GM18870 (cell line): ENCODE results near the gene GALNT13.

Source experiments
- ATAC-seq: cut with Tn5 transposase; IDR thresholded peaks from one replicate; pipeline ENCODE4 v1.9.1; 2021; ENCODE audit warnings: moderate library complexity; ENCODE audit not compliant: unreplicated experiment

The GALNT13 gene

GRCh38 chr2:153940511-153940910 is 68.8 kb downstream of the GALNT13 start:
- ATAC-seq, result no peak

DNA sequence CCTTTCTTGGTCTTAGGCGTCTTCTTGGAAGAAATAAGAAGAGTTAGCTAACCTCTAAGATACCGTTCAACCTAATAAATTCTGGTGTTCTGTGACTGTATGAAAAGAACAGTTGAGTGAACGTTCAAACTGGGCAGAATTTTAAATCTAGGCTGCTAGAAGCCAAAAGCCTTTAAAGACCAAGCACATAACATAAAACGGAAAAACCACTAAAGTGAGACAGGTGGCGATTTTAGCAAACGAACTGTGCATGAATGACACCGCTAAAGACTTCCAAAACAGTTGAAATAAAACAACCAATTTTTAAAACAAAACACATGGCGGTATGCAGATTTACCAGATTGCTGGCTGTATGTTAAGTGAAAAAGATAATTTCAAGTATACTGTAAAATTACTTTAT is 73.1 kb downstream of the GALNT13 start:
- ATAC-seq, result no peak

GRCh38 chr2:153946036-153946435 is 74.3 kb downstream of the GALNT13 start:
- no peak for ATAC-seq

DNA sequence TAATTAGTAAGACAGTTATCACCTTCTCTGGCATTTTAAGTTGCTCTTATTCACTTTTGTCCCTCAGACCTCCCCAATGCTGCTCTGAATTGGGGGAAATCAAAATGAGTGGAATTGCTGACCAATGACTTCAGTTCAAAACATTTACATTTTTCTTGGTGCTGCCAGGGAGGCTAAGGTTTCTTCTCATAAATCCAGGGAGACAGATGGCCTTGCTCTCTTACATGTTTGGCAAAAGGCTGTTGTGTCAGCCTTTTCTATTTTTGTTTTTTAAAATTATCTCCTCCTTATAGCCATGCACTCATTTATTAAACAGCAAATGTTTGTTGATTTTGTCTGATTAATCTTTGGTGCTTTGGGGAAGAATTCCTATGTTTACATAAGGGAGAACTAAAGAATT is 82.0 kb downstream of the GALNT13 start:
- ATAC-seq, result no peak

- ATAC-seq, result no peak
These were observed 91.5 kb downstream of the GALNT13 start for GRCh38 chr2:153963256-153963655.

GRCh38 chr2:153967248-153967973 is 95.7 kb downstream of the GALNT13 start:
- no peak for ATAC-seq

DNA sequence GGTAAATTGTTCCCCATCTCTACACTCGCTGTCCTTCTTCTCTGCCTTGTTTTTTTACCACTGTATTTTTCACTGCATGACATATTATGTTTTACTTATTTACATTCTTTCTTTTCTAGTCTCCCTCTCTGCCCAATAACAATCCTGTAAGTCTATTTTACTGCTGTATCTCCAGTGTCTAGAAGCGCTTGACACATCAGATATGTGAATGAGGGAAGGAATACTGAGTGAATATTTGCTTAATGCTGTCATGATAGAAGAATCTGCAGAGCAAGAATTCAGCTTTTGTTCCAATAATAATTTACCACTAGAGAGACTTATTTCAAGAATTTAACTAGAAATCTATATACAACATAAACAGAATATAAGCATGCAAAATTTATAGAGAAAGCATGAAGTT is 99.5 kb downstream of the GALNT13 start:
- no peak for ATAC-seq

DNA sequence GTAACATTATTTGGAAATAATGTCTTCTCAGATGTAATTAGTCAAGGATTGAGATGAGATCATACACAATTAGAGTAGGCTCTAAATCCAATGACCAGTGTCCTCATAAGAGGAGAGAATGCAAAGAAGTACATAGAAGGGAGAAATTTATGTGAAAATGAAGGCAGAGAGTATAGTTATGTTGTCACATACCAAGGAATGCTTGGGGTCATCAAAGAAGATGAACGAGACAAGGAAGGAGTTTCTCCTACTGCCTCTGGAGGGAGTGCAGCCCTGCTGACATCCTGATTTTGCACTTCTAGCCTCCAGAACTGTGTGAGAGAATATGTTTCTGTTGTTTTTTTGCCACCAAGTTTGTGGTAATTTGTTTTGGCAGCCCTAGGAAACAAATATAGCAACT is 100.1 kb downstream of the GALNT13 start:
- ATAC-seq, result no peak

- no peak for ATAC-seq
These were observed 100.7 kb downstream of the GALNT13 start for GRCh38 chr2:153972412-153972811.

GRCh38 chr2:153986488-153987229 is 114.9 kb downstream of the GALNT13 start:
- ATAC-seq, result no peak

- no peak for ATAC-seq
These were observed 119.0 kb downstream of the GALNT13 start for GRCh38 chr2:153990771-153991170.

- no peak for ATAC-seq
These were observed 141.8 kb downstream of the GALNT13 start for GRCh38 chr2:154013514-154013913.

DNA sequence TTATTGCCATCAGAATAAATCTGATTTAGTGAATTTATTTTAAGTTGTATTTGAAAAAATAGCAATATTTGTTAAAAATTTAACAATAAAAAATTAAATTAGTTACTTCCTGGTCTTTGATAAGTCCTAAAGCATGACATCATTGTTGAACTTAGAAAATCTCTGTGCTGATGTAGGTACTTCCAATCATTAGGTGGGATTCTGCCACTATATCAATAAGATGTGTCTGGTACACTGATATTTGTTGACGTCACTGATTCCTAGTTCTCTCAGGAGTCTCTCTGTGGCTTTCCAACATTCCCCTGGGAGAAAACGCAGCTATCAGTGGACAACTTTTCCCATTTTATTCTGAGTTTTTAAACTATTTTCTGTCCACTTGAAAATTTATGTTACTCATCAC is 143.5 kb downstream of the GALNT13 start:
- ATAC-seq, result no peak

- ATAC-seq, result no peak
These were observed 157.8 kb downstream of the GALNT13 start for GRCh38 chr2:154029504-154029903.

GRCh38 chr2:154032220-154032619 is 160.5 kb downstream of the GALNT13 start:
- ATAC-seq, result peak; percentile 70

DNA sequence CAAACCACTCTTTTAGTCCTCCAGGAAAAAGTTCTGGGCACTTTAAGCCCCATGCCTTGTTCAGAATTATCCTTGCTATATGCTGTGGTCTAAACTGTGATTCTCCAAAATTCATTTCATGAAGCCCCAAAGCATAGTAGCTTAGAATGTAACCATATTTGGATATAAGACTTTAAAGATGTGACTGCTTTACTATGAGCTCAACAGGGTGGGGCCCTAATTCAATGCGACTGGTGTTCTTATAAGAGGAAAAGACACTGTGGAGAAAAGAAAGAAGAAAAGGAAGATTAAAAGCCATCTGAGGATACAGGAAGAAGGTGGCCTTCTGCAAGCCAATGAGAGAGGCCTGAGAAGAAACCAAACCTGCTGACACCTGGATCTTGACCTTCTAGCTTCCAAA is 174.8 kb downstream of the GALNT13 start:
- no peak for ATAC-seq

DNA sequence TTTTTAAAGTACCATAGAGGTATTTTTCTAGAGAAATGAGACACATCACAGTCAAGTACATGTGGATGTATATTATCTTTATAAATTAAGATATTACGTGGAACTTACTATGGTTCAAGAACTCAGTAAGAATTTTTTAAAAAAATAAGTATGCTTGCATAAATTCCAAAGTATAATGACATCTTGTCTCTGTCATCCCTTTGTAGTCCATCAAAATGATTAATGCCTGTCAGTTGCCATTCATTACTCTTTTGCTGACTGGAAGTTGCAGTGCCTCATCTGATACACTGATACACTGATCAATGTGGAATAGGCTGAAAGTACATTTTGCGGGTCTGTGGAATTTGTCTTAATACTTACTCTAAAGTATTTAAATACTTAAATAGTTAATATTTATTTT is 177.2 kb downstream of the GALNT13 start:
- ATAC-seq, result no peak

DNA sequence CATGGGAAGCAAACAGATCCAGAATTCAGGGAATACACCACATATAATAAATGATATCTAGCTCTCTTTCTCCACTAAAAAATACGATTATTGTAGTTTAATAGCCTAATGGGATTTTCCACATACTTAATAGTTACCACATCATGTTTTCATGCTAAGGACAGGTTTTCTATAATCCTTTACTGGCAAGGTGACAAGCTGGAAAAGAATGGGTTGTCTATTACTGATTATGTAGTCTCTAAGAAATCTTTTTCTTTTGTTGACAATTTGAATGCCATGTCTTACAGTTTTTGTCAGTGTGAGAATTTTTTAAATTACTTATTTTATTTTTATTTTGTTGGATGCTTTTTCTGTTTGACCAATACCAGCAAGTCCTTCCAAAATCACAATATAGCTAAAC is 177.8 kb downstream of the GALNT13 start:
- no peak for ATAC-seq

- ATAC-seq, result no peak
These were observed 195.4 kb downstream of the GALNT13 start for GRCh38 chr2:154067124-154067523.

- no peak for ATAC-seq
These were observed 207.2 kb downstream of the GALNT13 start for GRCh38 chr2:154078926-154079325.

- no peak for ATAC-seq
These were observed 220.8 kb downstream of the GALNT13 start for GRCh38 chr2:154092571-154092970.

DNA sequence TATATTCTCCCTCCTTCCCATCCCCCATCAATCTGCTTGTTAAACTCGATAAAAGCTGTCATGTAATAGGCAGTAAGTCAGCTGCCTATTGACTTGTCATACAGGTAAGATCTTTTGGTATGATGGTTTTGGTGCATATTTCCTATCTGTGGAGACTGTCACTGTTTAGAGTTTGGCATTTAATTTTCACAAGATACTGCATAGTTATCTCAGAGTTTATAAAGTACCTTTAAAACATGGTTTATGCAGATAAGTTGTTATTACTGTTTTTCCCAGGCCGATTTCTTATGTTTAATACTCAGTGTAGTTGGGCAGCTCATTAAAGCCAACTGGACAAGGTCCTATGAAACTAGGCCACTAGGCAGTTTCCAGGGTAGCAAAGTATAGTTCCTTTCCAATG is 222.1 kb downstream of the GALNT13 start:
- ATAC-seq, result no peak
